Left lung (tissue), 10 donors: ENCODE measurements around the gene CAPSL. TPM values are rescaled to one million over a fixed set of nuclear protein-coding genes. Genes with fewer than 3 reads are reported as not detected.
A peak's percentile ranks its signal among the peaks of the same experiment; 100 is the strongest.

Experiments
- ATAC-seq: fragments of 200-7000 bp; cut with Tn5 transposase; one replicate; pipeline ENCODE4 v1.9.1; 2020; ENCODE audit warnings: moderate library complexity
- DNase-seq, 4 donors: peaks; one replicate each; pipeline ENCODE4 v3.0.0-alpha.2; 2013 to 2020
- H3K27ac ChIP-seq, 2 donors: fragments of 200-600 bp; sonication (generic) in 1 of 2; one replicate each; pipeline versions ENCODE4 v1.5.0 to v1.8.0; 2020 to 2021
- H3K27me3 ChIP-seq, 2 donors: fragments of 200-600 bp; sonication (generic) in 1 of 2; one replicate each; pipeline versions ENCODE4 v1.5.0 to v1.8.0; 2020 to 2021
- H3K36me3 ChIP-seq, 2 donors: fragments of 200-600 bp; sonication (generic) in 1 of 2; one replicate each; pipeline versions ENCODE4 v1.5.0 to v1.8.0; 2020 to 2021
- H3K4me1 ChIP-seq, 2 donors: fragments of 200-600 bp; one replicate each; pipeline ENCODE4 v1.8.0; 2021
- H3K4me3 ChIP-seq, 2 donors: fragments of 200-600 bp; sonication (generic) in 1 of 2; one replicate each; pipeline versions ENCODE4 v1.5.0 to v1.8.0; 2020 to 2021; ENCODE audit warnings: mild to moderate bottlenecking in 1 of 2
- H3K9me3 ChIP-seq, 2 donors: fragments of 200-600 bp; sonication (generic) in 1 of 2; one replicate each; pipeline versions ENCODE4 v1.5.0 to v1.8.0; 2020 to 2021
- CTCF ChIP-seq, 2 donors: fragments of 200-600 bp; sonication (generic) in 1 of 2; IDR thresholded peaks; one replicate each; pipeline versions ENCODE4 v1.5.0 to v1.8.0; 2021; ENCODE audit warnings: antibody characterized with exemption in 2 of 2
- intact Hi-C, 2 donors: fragments of 100-400 bp; cut with DNase I; formaldehyde crosslinking; loops; one replicate each; pipeline versions ENCODE4 v1.11.2 to v1.14.2; 2022
- polyA plus RNA-seq, 6 donors: library from polyadenylated mRNA; unstranded; fragments of 120-200 nt; gene quantifications; one replicate each; pipeline ENCODE4 v1.2.1, GENCODE V29; 2013; ENCODE audit not compliant: insufficient read length in 6 of 6
- total RNA-seq, 2 donors: library from RNA; stranded (reverse); fragmentation: NEBNext Ultra II Directional; extraction: Animal tissue kit (Norgen Biotek cat#: 25700); gene quantifications; one replicate each; pipeline ENCODE4 v1.2.1, GENCODE V29; 2021
- donor health status: DM: no; HTN: yes; CAD: no.
- donor health status: DM: no; HTN: no; CAD: no.

The CAPSL gene
- total and polyA plus RNA-seq, 8 donors = 2.0 to 12.0 (median 6.9) TPM; not detected in 1

GRCh38 chr5:35878079-35878478, 60.3 kb downstream of the CAPSL start:
- Histone ChIP-seq H3K4me3 (no peak overlapping the region), H3K36me3 (peaks cover 0 to 44% of the 10 kb centered on the region in 2 donors), H3K27me3 (no peaks in the 10 kb centered on the region), H3K9me3 (no peaks in the 10 kb centered on the region), H3K27ac (no peak overlapping the region), H3K4me1 (peaks cover 3 to 4% of the 10 kb centered on the region in 2 donors)
- TF ChIP-seq CTCF (IDR thresholded peaks at IDR 0.05) = no peak
- no peak for DNase-seq
- ATAC-seq = no peak
- intact Hi-C loops = no loop called here

GRCh38 chr5:35877655-35878054, 60.8 kb downstream of the CAPSL start:
- no peak for ATAC-seq
- intact Hi-C loops = no loop called here
- peaks cover 0 to 44% of the 10 kb centered on the region in 2 donors for H3K36me3 ChIP-seq
- H3K27ac ChIP-seq = no peak overlapping the region
- no peak for TF ChIP-seq CTCF (IDR thresholded peaks at IDR 0.05)
- no peak overlapping the region for H3K4me3 ChIP-seq
- H3K9me3 ChIP-seq = no peaks in the 10 kb centered on the region
- DNase-seq = no peak
- H3K4me1 ChIP-seq = peaks cover 0 to 4% of the 10 kb centered on the region in 2 donors
- H3K27me3 ChIP-seq = no peaks in the 10 kb centered on the region

GRCh38 chr5:35876922-35877321, 61.5 kb downstream of the CAPSL start:
- intact Hi-C loops = no loop called here
- no peak for TF ChIP-seq CTCF (IDR thresholded peaks at IDR 0.05)
- DNase-seq (no peak), ATAC-seq (peak; percentile 37)
- H3K4me1 ChIP-seq = peaks cover 0 to 4% of the 10 kb centered on the region in 2 donors
- no peak overlapping the region for H3K4me3 ChIP-seq
- no peaks in the 10 kb centered on the region for H3K27me3 ChIP-seq
- H3K27ac ChIP-seq = no peak overlapping the region
- H3K9me3 ChIP-seq = no peaks in the 10 kb centered on the region
- peaks cover 0 to 49% of the 10 kb centered on the region in 2 donors for H3K36me3 ChIP-seq

GRCh38 chr5:35876454-35876853, 62.0 kb downstream of the CAPSL start:
- Histone ChIP-seq H3K27me3 (no peaks in the 10 kb centered on the region), H3K27ac (no peak overlapping the region), H3K9me3 (no peaks in the 10 kb centered on the region), H3K36me3 (peaks cover 0 to 54% of the 10 kb centered on the region in 2 donors), H3K4me3 (no peak overlapping the region), H3K4me1 (peaks cover 0 to 4% of the 10 kb centered on the region in 2 donors)
- TF ChIP-seq CTCF (IDR thresholded peaks at IDR 0.05) = no peak
- intact Hi-C loops = no loop called here
- no peak for DNase-seq
- ATAC-seq = no peak

- Histone ChIP-seq H3K27me3 (no peaks in the 10 kb centered on the region), H3K4me1 (no peaks in the 10 kb centered on the region), H3K4me3 (no peak overlapping the region), H3K36me3 (peaks cover 0 to 71% of the 10 kb centered on the region in 2 donors), H3K27ac (no peak overlapping the region), H3K9me3 (no peaks in the 10 kb centered on the region)
- TF ChIP-seq CTCF (IDR thresholded peaks at IDR 0.05) = no peak
- ATAC-seq (no peak), DNase-seq (no peak)
- intact Hi-C loops = no loop called here
Observed at GRCh38 chr5:35870605-35871004, 67.8 kb downstream of the CAPSL start.
